ENCODE measurements around the gene SUN5. TPM values are rescaled to one million over a fixed set of nuclear protein-coding genes. Genes with fewer than 3 reads are reported as not detected.

SUN5 gene
- total RNA-seq, 6 experiments from 2014 or later, result not detected

DNA sequence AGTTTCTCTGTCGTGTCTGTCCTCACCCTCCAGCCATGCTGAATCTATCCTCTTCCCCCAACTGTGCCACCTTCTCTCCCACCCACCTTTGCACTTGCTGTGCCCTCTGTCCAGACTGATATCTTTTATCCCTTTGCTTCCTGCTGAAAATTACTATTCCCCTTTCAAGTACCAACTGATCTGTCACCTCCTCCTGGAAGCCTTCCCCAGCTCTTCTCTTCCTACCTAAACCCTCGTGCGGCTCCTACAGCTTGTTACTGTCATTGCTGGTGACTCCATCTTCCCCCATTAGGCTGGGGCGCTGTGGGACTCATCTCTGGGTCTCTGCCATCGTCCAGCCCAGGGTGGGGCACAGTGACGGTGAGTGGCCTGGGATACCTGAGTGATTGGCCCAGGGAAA, 28.3 kb upstream of the SUN5 start:
- no peak for TF ChIP-seq POLR2A (IDR thresholded peaks at IDR 0.05)
- TF ChIP-seq, protein P1, sequence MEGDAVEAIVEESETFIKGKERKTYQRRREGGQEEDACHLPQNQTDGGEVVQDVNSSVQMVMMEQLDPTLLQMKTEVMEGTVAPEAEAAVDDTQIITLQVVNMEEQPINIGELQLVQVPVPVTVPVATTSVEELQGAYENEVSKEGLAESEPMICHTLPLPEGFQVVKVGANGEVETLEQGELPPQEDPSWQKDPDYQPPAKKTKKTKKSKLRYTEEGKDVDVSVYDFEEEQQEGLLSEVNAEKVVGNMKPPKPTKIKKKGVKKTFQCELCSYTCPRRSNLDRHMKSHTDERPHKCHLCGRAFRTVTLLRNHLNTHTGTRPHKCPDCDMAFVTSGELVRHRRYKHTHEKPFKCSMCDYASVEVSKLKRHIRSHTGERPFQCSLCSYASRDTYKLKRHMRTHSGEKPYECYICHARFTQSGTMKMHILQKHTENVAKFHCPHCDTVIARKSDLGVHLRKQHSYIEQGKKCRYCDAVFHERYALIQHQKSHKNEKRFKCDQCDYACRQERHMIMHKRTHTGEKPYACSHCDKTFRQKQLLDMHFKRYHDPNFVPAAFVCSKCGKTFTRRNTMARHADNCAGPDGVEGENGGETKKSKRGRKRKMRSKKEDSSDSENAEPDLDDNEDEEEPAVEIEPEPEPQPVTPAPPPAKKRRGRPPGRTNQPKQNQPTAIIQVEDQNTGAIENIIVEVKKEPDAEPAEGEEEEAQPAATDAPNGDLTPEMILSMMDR (IDR thresholded peaks at IDR 0.05), result no peak
- peak in 1 of 3 donors; percentile 35 for DNase-seq
- no peaks in the 10 kb centered on the region for H3K27me3 ChIP-seq
- H3K27ac ChIP-seq, result no peak overlapping the region
- H3K9me3 ChIP-seq, result no peaks in the 10 kb centered on the region
- WGBS (ENCODE audit: insufficient coverage, low coverage, low lambda C conversion rate, missing lambda C conversion rate), result 70% methylated on average over 5 of the region's 6 CpGs
- no peaks in the 10 kb centered on the region for H3K4me1 ChIP-seq
- no peak for ATAC-seq
- no peak overlapping the region for H3K4me3 ChIP-seq
- no peaks in the 10 kb centered on the region for H3K36me3 ChIP-seq
- intact Hi-C loops (cut with DNase I), result no loop called here

DNA sequence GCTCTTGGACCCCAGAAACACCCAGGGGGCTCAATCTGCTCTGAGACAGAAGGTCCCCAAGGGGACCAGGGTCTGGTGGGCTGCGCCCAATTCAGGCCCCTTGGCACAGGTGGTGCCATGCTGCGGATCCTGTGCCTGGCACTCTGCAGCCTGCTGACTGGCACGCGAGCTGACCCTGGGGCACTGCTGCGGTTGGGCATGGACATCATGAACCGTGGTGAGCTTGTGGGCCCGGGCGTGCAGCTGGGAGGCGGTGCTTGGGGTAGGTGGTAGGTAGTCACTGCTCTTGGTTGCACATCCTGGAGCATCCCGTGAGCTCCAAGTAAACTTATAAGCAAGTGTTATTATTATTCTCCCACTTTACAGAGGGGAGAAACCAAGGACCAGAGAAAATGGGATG, 27.3 kb upstream of the SUN5 start, which contains the start of gene BPIFB6:
BPIFB6 (plus strand) TSS at position 118 of the 400 bp plus-strand sequence; CDS start at position 118, 0 bp downstream.
- Histone ChIP-seq H3K4me1 (no peaks in the 10 kb centered on the region), H3K27me3 (no peaks in the 10 kb centered on the region), H3K9me3 (no peaks in the 10 kb centered on the region), H3K27ac (no peak within 1 kb of the TSS), H3K36me3 (no peaks in the 10 kb centered on the region), H3K4me3 (no peak within 1 kb of the TSS)
- DNase-seq (peak in 1 of 3 donors; percentile 39), ATAC-seq (no peak)
- intact Hi-C loops (cut with DNase I), result no loop called here
- no CpG with 5 or more reads among the region's 10 CpGs for WGBS (ENCODE audit: insufficient coverage, low coverage, low lambda C conversion rate, missing lambda C conversion rate)
- TF ChIP-seq POLR2A (IDR thresholded peaks at IDR 0.05), result no peak
- TF ChIP-seq, protein P1 (IDR thresholded peaks at IDR 0.05), result no peak

DNA sequence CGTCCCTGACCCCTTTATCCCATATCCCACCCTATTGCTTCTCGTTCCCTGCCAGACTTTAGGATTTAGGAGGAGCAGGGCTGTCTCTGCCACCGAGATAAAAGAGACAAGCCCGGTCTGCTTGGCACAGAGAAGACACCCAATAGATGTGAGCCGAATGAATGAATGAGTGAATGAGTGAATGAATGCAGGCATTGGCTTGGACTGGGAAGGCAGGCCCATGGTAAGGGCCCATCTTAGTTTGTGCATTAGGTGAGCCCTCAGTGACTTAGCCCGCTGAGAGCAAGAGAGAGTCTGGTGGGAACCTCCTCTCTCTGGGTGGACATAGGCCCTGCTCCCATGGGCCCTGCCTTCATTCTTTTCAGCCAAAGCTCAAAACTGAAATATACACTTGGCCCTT, 26.3 kb upstream of the SUN5 start:
- H3K27ac ChIP-seq, result no peak overlapping the region
- DNase-seq, result peak in 1 of 3 donors; percentile 10
- intact Hi-C loops (cut with DNase I), result no loop called here
- H3K4me1 ChIP-seq, result no peaks in the 10 kb centered on the region
- WGBS (ENCODE audit: insufficient coverage, low coverage, low lambda C conversion rate, missing lambda C conversion rate), result 73% methylated on average over 6 of the region's 6 CpGs
- TF ChIP-seq POLR2A (IDR thresholded peaks at IDR 0.05), result no peak
- TF ChIP-seq, protein P1 (IDR thresholded peaks at IDR 0.05), result no peak
- no peaks in the 10 kb centered on the region for H3K36me3 ChIP-seq
- ATAC-seq, result no peak
- no peak overlapping the region for H3K4me3 ChIP-seq
- no peaks in the 10 kb centered on the region for H3K9me3 ChIP-seq
- H3K27me3 ChIP-seq, result no peaks in the 10 kb centered on the region

DNA sequence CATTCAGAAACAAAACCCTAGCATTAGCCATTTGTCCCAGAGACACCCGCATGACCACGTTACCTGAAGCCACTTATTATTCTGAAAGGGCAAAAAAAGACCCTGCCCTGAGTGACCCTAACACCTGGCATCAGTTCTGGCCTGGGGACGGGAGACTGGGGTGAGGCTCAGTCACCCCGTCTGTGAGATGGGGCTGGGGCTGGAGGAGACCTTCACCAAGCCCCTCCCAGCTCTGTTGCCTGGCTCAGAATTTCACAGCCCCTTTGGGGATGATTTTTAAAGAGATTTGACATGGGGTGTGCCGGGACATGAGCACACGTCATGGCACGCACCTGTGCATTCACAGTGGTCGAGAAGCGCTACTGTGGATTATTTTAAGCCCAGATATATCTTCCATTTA, 25.8 kb upstream of the SUN5 start:
- DNase-seq, result peak in 1 of 3 donors; percentile 27
- no peaks in the 10 kb centered on the region for H3K36me3 ChIP-seq

More for the DNA sequence above, 25.8 kb upstream of the SUN5 start:
- H3K27ac ChIP-seq, result no peak overlapping the region
- no peak for ATAC-seq
- no peak overlapping the region for H3K4me3 ChIP-seq
- no peaks in the 10 kb centered on the region for H3K4me1 ChIP-seq
- intact Hi-C loops (cut with DNase I), result no loop called here
- no peaks in the 10 kb centered on the region for H3K9me3 ChIP-seq
- TF ChIP-seq, protein P1 (IDR thresholded peaks at IDR 0.05), result no peak
- no peak for TF ChIP-seq POLR2A (IDR thresholded peaks at IDR 0.05)
- 72% methylated on average over 5 of the region's 9 CpGs for WGBS (ENCODE audit: insufficient coverage, low coverage, low lambda C conversion rate, missing lambda C conversion rate)
- H3K27me3 ChIP-seq, result no peaks in the 10 kb centered on the region
